HG03378 (cell line): ENCODE results near the gene PDGFRA.
A peak's percentile ranks its signal among the peaks of the same experiment; 100 is the strongest.

ENCODE experiments used
- ATAC-seq: cut with Tn5 transposase; IDR thresholded peaks from one replicate; pipeline ENCODE4 v1.9.1; 2021; ENCODE audit warnings: mild to moderate bottlenecking, moderate library complexity; ENCODE audit not compliant: unreplicated experiment

The PDGFRA gene

GRCh38 chr4:54228961-54229501, at the start of gene PDGFRA:
TSS of gene PDGFRA (plus strand) at chr4:54229293. CDS start at chr4:54258769, 29,476 bp downstream.
- ATAC-seq: no peak

DNA sequence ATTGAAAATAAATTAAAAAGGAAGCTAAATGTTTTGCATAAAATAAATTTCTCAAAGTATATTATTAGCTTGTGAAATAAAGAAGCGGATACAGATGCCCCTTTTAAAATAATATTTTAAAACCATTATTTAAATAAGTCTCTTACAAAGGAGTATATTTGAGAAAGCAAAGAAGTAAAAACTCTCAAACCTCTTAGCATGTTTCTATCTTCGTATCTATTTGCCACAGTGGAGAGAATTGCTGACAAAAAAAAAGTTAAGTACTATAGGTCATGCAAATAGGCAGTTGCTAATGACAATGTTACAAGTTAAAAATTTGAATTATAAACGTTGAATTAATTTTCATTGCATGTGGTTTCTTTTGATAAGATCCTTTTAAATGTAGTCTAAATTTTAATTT, 44.5 kb upstream of the PDGFRA start:
- ATAC-seq: no peak

- no peak for ATAC-seq
Measured at GRCh38 chr4:54185044-54185780, 43.9 kb upstream of the PDGFRA start.

DNA sequence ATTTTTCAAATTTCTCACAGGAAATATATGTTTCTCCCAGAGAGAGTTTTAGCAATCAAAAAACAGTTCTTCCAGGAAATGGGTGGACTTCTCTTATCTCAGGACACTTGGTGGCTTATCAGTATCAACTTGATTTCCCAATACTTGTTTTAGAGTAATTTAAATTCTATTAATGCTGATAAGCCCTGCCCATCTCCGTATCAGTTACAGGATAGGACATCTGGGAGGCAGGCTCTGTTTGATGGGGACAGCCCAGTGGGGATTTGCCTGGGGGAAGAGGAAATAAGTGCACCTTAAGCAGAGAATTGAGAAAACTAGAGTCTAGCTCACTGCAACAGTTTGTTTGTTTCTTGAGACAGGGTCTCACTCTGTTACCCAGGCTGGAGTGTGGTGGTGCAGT, 43.2 kb upstream of the PDGFRA start:
- ATAC-seq: no peak

DNA sequence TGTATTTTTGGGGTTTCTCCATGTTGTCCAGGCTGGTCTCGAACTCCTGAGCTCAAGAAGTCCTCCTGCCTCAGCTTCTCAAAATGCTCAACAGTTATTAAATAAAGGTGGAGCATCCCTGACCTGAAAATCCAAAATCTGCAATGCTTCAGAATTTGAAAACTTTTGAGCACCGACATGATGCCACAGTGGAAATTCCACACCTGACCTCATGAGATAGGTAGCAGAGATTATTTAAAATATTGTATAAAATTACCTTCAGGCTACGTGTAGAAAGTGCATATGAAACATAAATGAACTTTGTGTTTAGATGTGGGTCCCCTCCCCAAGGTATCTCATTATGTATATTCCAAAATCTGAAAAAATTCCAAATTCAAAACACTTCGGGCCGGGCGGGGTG, 42.7 kb upstream of the PDGFRA start:
- no peak for ATAC-seq

DNA sequence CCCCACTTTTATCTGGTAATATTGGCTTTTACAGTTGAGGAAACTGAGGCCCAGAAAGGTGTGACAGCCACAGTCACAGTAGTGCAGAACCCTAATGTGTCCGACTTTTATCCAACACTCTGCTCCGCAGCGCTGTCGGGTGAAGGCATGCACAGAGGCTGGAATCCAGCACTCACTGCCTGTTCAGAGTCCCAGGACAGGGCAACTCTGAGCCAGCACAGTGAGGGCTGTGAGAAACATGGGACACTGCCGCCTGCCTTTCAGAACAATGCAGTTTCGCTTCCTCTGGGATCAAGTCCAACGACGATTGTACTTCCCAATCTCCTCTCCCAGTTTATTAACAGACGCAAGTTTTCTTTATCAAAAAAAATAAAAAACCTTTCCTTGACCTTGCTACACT, 41.9 kb upstream of the PDGFRA start:
- ATAC-seq: no peak

DNA sequence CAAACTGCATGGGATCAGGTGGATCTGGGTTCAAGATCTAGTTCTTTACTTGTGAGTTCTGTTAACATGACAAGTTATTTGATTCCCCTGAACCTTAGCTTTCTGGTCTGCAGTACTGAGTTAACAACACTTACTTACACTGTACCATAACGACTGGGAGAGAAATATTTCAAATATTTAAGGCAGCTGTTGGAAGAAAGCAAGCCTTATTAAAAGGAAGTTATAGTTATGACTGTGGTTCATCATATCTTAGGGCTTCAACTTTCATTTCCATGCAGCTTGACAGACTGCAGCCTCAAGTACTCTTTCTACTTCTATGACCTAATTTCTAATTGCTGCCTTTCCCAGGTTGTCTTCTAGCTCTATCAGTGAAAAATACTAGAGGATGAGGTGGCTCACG, 40.0 kb upstream of the PDGFRA start:
- ATAC-seq: no peak

- no peak for ATAC-seq
Measured at GRCh38 chr4:54192811-54193210, 36.3 kb upstream of the PDGFRA start.

GRCh38 chr4:54197926-54198325, 31.2 kb upstream of the PDGFRA start:
- ATAC-seq: no peak

DNA sequence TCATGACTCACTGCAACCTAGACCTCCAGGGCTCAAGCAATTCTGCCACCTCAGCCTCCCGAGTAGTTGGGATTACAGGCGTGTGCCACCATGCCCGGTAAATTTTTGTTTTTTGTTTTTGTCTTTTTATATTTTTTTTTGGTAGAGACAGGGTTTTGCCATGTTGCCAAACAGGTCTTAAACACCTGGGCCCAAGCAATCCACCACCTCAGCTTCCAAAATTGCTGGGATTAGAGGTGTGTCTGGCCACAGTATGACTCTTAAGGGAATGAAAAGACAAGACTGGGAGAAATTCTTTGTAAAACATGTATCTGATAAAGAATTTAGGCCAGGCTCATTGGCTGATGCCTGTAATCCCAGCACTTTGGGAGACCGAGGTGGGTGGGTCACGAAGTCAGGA, 29.2 kb upstream of the PDGFRA start:
- no peak for ATAC-seq

DNA sequence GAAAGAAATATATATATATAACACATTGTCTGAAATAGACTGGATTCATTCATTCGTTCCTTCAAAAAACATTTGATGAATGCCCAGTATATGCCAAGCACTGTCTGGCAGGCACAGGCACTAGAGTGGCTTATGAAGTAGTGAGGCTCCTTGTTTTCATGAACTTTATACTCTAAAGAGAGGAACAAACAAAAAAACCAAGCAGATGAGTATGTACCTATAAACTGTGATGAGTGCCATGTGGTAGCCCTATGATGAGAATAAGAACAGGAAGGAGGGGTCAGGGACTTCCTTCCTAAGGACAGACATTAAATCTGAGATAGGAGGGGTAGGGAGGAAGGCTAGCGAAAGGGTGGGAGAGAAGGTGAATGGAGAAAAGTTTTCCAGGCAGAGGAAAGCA, 19.5 kb upstream of the PDGFRA start:
- ATAC-seq: no peak

GRCh38 chr4:54213001-54213400, 16.1 kb upstream of the PDGFRA start:
- ATAC-seq: no peak

- ATAC-seq: no peak
Measured at GRCh38 chr4:54213761-54214160, 15.3 kb upstream of the PDGFRA start.

DNA sequence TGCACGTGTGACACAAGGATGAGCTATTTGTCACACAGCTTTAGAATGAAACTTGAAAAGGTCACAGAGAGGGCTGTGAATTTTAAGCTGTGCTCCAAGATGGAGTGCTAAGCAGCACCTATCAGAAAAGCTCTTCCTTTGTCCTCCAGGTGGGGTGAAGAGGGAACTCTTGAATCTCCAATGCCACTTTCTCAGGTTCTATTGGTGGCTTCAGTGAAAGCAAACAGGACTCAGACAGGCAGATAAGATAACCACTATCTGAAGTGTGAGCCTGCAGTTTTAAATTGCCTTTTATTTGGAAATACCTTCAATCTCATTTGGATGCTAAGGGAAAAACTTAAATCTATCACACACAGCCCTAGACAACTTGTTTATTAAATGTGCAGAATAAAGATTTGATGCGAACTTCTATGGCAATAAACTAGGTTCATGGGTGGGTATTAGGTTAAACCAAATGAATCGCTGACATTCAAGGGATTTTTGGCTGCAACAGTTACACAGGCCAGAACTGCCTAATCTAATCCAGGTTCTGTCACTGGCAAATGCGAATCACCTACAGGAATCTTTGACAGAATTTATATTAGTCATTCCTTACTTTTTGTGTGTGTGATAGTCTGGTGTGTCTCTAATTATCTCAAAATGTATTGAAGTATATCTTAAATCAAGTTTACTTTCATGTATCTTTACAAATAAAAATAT, 13.6 kb upstream of the PDGFRA start:
- ATAC-seq: no peak

DNA sequence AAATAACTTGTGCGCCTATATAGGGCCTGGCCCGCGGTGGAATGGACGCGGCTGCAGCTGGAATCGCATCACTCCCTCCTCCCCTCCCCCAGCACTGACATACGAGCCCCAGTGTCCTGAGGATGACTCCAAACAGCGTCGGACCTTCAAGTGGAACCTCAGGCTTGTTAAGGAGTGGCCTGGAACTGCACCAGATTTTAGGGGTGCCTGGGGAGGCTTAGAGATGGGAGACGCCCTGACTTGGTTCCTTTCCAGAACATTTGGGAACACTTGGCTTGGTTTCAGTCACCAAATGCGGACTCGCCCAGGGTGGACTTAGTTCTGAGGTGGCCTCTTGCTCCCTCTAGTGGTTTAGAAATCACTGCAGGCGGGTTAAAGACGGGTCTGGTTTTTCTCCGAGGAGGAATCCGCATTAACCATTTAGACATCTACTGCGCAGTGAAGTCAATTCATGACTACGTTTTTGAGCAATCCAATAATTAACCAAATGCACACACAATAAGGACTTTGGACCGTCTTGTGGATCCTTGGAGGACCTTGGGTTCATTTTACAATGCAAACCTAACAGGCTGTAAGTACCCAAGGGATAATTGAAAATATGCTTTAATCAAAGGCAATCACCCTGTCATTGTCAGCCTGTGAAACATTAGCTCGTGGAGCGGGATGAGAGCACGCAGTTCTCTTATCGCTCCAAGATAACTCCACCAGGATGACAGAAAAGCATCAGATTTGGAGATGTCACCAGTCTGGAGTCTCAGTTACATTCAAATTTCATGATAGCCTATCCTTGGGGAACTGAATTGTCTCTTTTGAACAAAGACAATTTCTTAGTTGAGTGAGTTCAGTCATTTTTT, 11.2 kb upstream of the PDGFRA start:
- ATAC-seq: peak; percentile 64

DNA sequence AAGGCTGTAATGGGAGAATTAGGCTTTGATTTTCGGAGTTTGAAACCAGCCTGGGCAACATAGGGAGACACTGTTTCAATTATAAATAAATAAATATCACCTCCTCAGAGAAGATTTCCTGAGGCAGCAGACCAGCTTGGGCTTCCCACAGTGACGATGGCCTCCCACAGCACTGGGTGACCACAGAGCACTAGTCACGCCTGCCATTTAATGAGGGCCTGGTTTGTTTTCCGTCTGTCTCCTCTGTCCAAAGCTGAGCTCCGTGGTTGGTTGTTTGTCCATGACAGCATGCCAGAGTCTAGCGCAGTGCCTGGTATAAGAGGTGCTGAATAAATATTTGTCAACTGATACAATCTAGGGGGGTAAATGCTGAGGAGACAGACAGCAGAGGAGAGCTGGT, 10.4 kb upstream of the PDGFRA start:
- ATAC-seq: no peak

- no peak for ATAC-seq
Measured at GRCh38 chr4:54224996-54225597, 4.0 kb upstream of the PDGFRA start.

DNA sequence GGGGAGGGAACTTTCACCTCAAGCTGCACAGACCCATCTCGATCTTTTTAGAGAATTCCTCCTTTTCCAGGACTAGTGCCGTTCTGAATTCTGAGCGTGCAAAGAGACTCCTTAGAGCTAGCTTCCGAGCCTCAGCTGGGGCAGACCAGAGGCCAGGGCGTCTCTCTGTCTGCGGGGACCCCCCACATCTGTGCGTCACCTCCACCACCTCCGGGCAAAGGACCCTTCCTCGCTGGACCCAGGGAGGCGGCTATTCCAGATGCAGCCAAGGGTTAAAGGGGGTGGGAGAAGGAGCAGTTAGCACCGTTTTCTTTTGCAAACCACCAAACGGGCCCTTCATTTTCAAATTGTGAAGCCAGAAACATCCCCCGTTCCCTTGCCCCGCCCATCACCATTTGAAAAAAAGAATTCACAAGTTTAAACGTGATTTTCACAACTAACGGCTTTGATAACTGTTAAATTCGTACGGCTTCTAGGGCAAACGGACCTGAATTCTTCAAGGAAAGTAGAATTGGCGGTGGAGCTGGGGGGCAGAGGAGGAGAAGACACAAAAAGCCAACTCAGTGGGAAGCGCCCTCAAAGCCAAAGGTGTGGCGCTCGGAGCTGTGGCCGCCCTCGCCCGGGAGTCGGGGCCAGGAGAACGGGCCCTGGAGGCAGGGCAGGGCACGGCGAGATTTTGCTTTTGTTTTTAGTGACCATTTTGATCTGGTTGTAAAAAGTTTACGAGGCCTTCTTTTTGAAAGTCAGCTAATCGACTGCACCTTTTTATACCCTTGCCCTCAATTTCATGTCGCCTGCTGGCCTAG, 3.3 kb upstream of the PDGFRA start:
- no peak for ATAC-seq

DNA sequence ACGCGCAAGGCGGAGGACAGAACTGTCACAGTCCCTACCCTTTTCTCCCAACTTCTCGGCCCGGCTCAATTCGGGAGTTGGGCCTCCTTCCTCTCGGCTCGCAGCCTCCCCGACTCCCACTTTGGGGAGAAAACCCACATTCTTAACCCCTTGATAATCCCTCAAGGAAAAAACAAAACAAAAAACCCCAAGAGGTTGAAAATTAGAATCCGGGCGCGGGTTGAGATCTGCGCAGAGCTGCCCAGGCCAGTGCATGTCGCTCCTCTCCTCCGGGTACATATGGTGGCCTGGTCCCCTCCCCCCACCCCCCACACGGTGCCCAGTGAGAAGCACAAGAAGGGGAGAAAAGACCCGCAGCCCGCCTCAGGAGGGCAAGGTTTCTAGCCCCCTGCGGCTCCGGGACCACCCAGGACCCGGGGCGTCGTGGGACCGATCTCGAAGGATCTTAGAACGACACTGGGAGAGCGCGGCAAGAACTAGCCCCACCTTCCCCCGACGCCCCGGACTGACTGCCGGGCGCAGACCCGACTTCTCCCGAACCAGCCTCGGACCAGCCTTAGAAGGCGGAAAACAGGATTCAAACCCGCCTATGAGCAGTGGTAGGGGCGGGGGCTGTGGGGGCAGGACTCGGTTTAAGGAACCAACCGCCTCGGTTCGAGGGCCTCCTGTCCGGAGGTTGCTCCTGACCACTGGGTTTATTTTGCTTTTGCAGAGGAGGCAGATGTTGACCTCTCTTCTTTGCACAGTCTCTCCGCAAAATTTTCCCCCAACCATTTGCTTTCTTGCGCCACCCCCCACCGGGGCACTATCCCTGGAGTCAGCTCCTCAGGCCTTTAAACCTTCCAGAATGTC, 2.5 kb upstream of the PDGFRA start:
- no peak for ATAC-seq
